H1 (cell line): ENCODE data around the gene TMEM161A. TPM values are rescaled to one million over a fixed set of nuclear protein-coding genes. Genes with fewer than 3 reads are reported as not detected.

Experiments
- EZH2 ChIP-seq: fragments of 200-600 bp; sonication (generic); IDR thresholded peaks from 2 replicates; pipeline ENCODE4 v1.7.1; 2012; ENCODE audit warnings: low read depth, mild to moderate bottlenecking, moderate library complexity, low read length, inconsistent platforms; ENCODE audit not compliant: severe bottlenecking
- GTF2F1 ChIP-seq: IDR thresholded peaks from 2 replicates; pipeline ENCODE4 v1.6.1; 2012; ENCODE audit warnings: low read depth, low read length, improper control_type of control experiment, borderline replicate concordance
- polyA plus RNA-seq, 7 experiments: library from polyadenylated mRNA; depleted of rRNA in 3 of 7; stranded (reverse) in 5 of 7; unstranded in 2 of 7; fragments of >200 nt in 5 of 7; fragments of 200-250 nt in 2 of 7; gene quantifications; 1 replicate in 5 of 7; 2 replicates in 1 of 7; 4 replicates in 1 of 7; pipeline versions ENCODE4 v1.2.1 to v1.2.3, GENCODE V29; 2011 to 2013; ENCODE audit warnings: missing spikeins in 2 of 7, mixed read lengths in 2 of 7
- total RNA-seq: library from RNA; stranded (reverse); fragmentation: NEBNext Ultra II Directional; extraction: Animal tissue kit (Norgen Biotek cat#: 25700); gene quantifications from 2 replicates; pipeline ENCODE4 v1.2.1, GENCODE V29; 2021

Gene TMEM161A
- total and polyA plus RNA-seq, 2 of the 8 experiments (the other 6 are each of a cell fraction or from before 2014, with no cell fraction given) = 47.8 to 103 TPM

- TF ChIP-seq EZH2 = no peak
- no peak for TF ChIP-seq GTF2F1
These were observed 19.5 kb upstream of the TMEM161A start (continued) for GRCh38 chr19:19157808-19158207.
